ENCODE results near the gene METAP1D. TPM values are rescaled to one million over a fixed set of nuclear protein-coding genes. Genes with fewer than 3 reads are reported as not detected.

The METAP1D gene
- total and polyA plus RNA-seq, 2 donors from 2014 or later: 4.0 to 6.2 TPM

- no peak overlapping the region for H3K27ac ChIP-seq (ENCODE audit: low read depth in 2 of 2, low read length in 2 of 2)
Measured at GRCh38 chr2:171999161-171999560, 592 bp upstream of the METAP1D start.

GRCh38 chr2:172000696-172001361 is 1.1 kb downstream of the METAP1D start:
- Histone ChIP-seq H3K9ac (ENCODE audit: low read length in 3 of 3) (no peak overlapping the region), H3K27ac (ENCODE audit: low read depth in 2 of 2, low read length in 2 of 2) (no peak overlapping the region)
- intact Hi-C loops (cut with DNase I): no loop called here

More at GRCh38 chr2:171999161-171999560, 592 bp upstream of the METAP1D start:
- intact Hi-C loops (cut with DNase I): no loop called here
- FAIRE-seq: no peak
- no peaks in the 10 kb centered on the region for H3K36me3 ChIP-seq (ENCODE audit: control insufficient read depth in 2 of 3, insufficient read depth in 3 of 3, low read length in 3 of 3)
- H3K4me3 ChIP-seq (ENCODE audit: low read length in 3 of 3): peak overlapping the region; percentile 76 to 99 (median 78)
- H3K9me3 ChIP-seq (ENCODE audit: control insufficient read depth in 2 of 3, insufficient read depth in 1 of 3, low read length in 3 of 3): no peaks in the 10 kb centered on the region
- no peak for DNase-seq
- H3K9ac ChIP-seq (ENCODE audit: low read length in 3 of 3): peak overlapping the region; percentile 42 to 71 (median 65)
- H3K27me3 ChIP-seq (ENCODE audit: control insufficient read depth, insufficient read depth, low read length): peaks cover 3% of the 10 kb centered on the region
- no peak for TF ChIP-seq CTCF (IDR thresholded peaks at IDR 0.05; ENCODE audit: borderline replicate concordance, extremely low read depth, insufficient read depth)
- H3K4me1 ChIP-seq (ENCODE audit: control insufficient read depth in 2 of 3, insufficient read depth in 2 of 3, low read depth in 1 of 3, low read length in 3 of 3): peaks cover 0 to 4% (median 0%) of the 10 kb centered on the region in 3 donors

GRCh38 chr2:172007372-172007771 is 7.6 kb downstream of the METAP1D start:
- Histone ChIP-seq H3K4me3 (ENCODE audit: low read length in 3 of 3) (no peak overlapping the region), H3K27me3 (ENCODE audit: control insufficient read depth, insufficient read depth, low read length) (no peaks in the 10 kb centered on the region), H3K9me3 (ENCODE audit: control insufficient read depth in 2 of 3, insufficient read depth in 1 of 3, low read length in 3 of 3) (no peaks in the 10 kb centered on the region), H3K9ac (ENCODE audit: low read length in 3 of 3) (no peak overlapping the region), H3K4me1 (ENCODE audit: control insufficient read depth in 2 of 3, insufficient read depth in 2 of 3, low read depth in 1 of 3, low read length in 3 of 3) (no peaks in the 10 kb centered on the region), H3K36me3 (ENCODE audit: control insufficient read depth in 2 of 3, insufficient read depth in 3 of 3, low read length in 3 of 3) (no peaks in the 10 kb centered on the region), H3K27ac (ENCODE audit: low read depth in 2 of 2, low read length in 2 of 2) (no peak overlapping the region)
- FAIRE-seq: no peak
- intact Hi-C loops (cut with DNase I): no loop called here
- no peak for TF ChIP-seq CTCF (IDR thresholded peaks at IDR 0.05; ENCODE audit: borderline replicate concordance, extremely low read depth, insufficient read depth)
- DNase-seq: no peak

More at GRCh38 chr2:172000696-172001361, 1.1 kb downstream of the METAP1D start:
- no peaks in the 10 kb centered on the region for H3K36me3 ChIP-seq (ENCODE audit: control insufficient read depth in 2 of 3, insufficient read depth in 3 of 3, low read length in 3 of 3)
- no peaks in the 10 kb centered on the region for H3K9me3 ChIP-seq (ENCODE audit: control insufficient read depth in 2 of 3, insufficient read depth in 1 of 3, low read length in 3 of 3)
- peaks cover 0 to 4% (median 0%) of the 10 kb centered on the region in 3 donors for H3K4me1 ChIP-seq (ENCODE audit: control insufficient read depth in 2 of 3, insufficient read depth in 2 of 3, low read depth in 1 of 3, low read length in 3 of 3)
- peaks cover 3% of the 10 kb centered on the region for H3K27me3 ChIP-seq (ENCODE audit: control insufficient read depth, insufficient read depth, low read length)
- H3K4me3 ChIP-seq (ENCODE audit: low read length in 3 of 3): peak overlapping the region; percentile 99 to 100 (median 99)
- DNase-seq (no peak), FAIRE-seq (no peak)
- TF ChIP-seq CTCF (IDR thresholded peaks at IDR 0.05; ENCODE audit: borderline replicate concordance, extremely low read depth, insufficient read depth): no peak
